MM.1S (cell line): ENCODE results near the gene GPR137B.

Source experiments
- CTCF ChIP-seq: fragments of 300-600 bp; sonication (generic); IDR thresholded peaks from 2 replicates; pipeline ENCODE4 v1.5.1; 2016; ENCODE audit warnings: antibody characterized with exemption, low read length, mixed read lengths
- EZH2 ChIP-seq: fragments of 300-600 bp; sonication (generic); optimal IDR thresholded peaks from 2 replicates; pipeline ENCODE3; 2017; ENCODE audit warnings: low read depth, mild to moderate bottlenecking, antibody characterized with exemption, low read length, mixed read lengths

GRCh38 chr1:236120721-236121153 is 21.6 kb upstream of the GPR137B start:
- TF ChIP-seq EZH2, result no peak
- TF ChIP-seq CTCF, result no peak
